IMR-90 (cell line): ENCODE results near the gene EYS.

Source experiments
- BHLHE40 ChIP-seq: fragments of 150-350 bp; IDR thresholded peaks from 2 replicates; pipeline ENCODE4 v1.6.1; 2016; ENCODE audit warnings: mild to moderate bottlenecking, low read depth, low read length
- CEBPB ChIP-seq: IDR thresholded peaks from 2 replicates; pipeline ENCODE4 v1.6.1; 2012; ENCODE audit warnings: low read depth, low read length, improper control_type of control experiment
- FOS ChIP-seq: fragments of 150-350 bp; IDR thresholded peaks from 2 replicates; pipeline ENCODE4 v1.6.1; 2016; ENCODE audit warnings: low read depth, low read length
- MAFK ChIP-seq: IDR thresholded peaks from 2 replicates; pipeline ENCODE4 v1.6.1; 2012; ENCODE audit warnings: low read depth, low read length, improper control_type of control experiment
- MAZ ChIP-seq: IDR thresholded peaks from 2 replicates; pipeline ENCODE4 v1.6.1; 2012; ENCODE audit warnings: low read depth, mild to moderate bottlenecking, low read length, improper control_type of control experiment, moderate library complexity, borderline replicate concordance
- MXI1 ChIP-seq: IDR thresholded peaks from 2 replicates; pipeline ENCODE4 v1.6.1; 2012; ENCODE audit warnings: low read depth, mild to moderate bottlenecking, low read length, moderate library complexity, borderline replicate concordance
- NFE2L2 ChIP-seq: fragments of 150-350 bp; IDR thresholded peaks from 2 replicates; pipeline ENCODE4 v1.6.1; 2016; ENCODE audit warnings: low read depth, mild to moderate bottlenecking, low read length
- POLR2A ChIP-seq: IDR thresholded peaks from 2 replicates; pipeline ENCODE4 v1.6.1; 2012; ENCODE audit warnings: mild to moderate bottlenecking, low read depth, low read length
- RAD21 ChIP-seq: IDR thresholded peaks from 2 replicates; pipeline ENCODE4 v1.6.1; 2012; ENCODE audit warnings: low read length, improper control_type of control experiment
- RFX5 ChIP-seq: IDR thresholded peaks from 2 replicates; pipeline ENCODE4 v1.8.0; 2012; ENCODE audit warnings: low read depth, mild to moderate bottlenecking, low read length, moderate library complexity
- SMC3 ChIP-seq: fragments of 150-350 bp; IDR thresholded peaks from 2 replicates; pipeline ENCODE4 v1.6.1; 2016; ENCODE audit warnings: low read depth, mild to moderate bottlenecking, antibody characterized with exemption, low read length, moderate library complexity
- USF2 ChIP-seq: fragments of 150-350 bp; IDR thresholded peaks from 2 replicates; pipeline ENCODE4 v1.6.1; 2017; ENCODE audit warnings: mild to moderate bottlenecking, antibody characterized with exemption, low read length, low read depth
- TF ChIP-seq, protein P1 (sequence below): conservative IDR thresholded peaks from 2 replicates; pipeline ENCODE4 v1.5.1; 2012; ENCODE audit warnings: mild to moderate bottlenecking, low read depth, low read length, improper control_type of control experiment

DNA sequence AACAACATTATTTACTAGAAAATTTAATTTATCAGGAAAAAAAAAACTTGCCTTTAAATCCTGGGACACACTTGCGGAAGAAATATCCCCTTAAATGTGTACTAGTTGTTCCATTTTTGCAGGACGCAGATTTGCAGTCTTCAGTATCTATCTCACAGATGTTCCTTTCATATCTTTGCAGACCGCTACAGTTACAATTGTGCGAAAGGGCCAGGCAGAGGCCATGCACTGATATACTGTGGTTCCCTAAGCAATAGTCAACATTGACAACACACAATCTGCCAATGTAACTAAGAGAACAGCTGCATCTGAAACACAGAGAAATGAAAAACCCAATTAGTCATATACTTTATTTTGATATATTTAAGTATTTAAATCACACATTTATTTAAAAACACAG is 411.2 kb downstream of the EYS start:
- TF ChIP-seq, protein P1, sequence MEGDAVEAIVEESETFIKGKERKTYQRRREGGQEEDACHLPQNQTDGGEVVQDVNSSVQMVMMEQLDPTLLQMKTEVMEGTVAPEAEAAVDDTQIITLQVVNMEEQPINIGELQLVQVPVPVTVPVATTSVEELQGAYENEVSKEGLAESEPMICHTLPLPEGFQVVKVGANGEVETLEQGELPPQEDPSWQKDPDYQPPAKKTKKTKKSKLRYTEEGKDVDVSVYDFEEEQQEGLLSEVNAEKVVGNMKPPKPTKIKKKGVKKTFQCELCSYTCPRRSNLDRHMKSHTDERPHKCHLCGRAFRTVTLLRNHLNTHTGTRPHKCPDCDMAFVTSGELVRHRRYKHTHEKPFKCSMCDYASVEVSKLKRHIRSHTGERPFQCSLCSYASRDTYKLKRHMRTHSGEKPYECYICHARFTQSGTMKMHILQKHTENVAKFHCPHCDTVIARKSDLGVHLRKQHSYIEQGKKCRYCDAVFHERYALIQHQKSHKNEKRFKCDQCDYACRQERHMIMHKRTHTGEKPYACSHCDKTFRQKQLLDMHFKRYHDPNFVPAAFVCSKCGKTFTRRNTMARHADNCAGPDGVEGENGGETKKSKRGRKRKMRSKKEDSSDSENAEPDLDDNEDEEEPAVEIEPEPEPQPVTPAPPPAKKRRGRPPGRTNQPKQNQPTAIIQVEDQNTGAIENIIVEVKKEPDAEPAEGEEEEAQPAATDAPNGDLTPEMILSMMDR, result no peak
- no peak for TF ChIP-seq POLR2A
- TF ChIP-seq NFE2L2, result no peak
- no peak for TF ChIP-seq RFX5
- TF ChIP-seq USF2, result no peak
- no peak for TF ChIP-seq MXI1
- no peak for TF ChIP-seq BHLHE40
- TF ChIP-seq MAZ, result no peak
- no peak for TF ChIP-seq MAFK
- no peak for TF ChIP-seq SMC3
- TF ChIP-seq FOS, result no peak
- TF ChIP-seq CEBPB, result no peak
- TF ChIP-seq RAD21, result no peak
